HG03457 (cell line): ENCODE results near the gene UVSSA.
"Not testable (repeated sequence)": the region's sequence is repeated elsewhere in the genome, so short reads cannot be mapped to it uniquely, and the experiment has no call there.

Experiments
- ATAC-seq: cut with Tn5 transposase; IDR thresholded peaks from one replicate; pipeline ENCODE4 v1.9.1; 2021; ENCODE audit warnings: moderate number of reproducible peaks; ENCODE audit not compliant: unreplicated experiment

UVSSA gene

DNA sequence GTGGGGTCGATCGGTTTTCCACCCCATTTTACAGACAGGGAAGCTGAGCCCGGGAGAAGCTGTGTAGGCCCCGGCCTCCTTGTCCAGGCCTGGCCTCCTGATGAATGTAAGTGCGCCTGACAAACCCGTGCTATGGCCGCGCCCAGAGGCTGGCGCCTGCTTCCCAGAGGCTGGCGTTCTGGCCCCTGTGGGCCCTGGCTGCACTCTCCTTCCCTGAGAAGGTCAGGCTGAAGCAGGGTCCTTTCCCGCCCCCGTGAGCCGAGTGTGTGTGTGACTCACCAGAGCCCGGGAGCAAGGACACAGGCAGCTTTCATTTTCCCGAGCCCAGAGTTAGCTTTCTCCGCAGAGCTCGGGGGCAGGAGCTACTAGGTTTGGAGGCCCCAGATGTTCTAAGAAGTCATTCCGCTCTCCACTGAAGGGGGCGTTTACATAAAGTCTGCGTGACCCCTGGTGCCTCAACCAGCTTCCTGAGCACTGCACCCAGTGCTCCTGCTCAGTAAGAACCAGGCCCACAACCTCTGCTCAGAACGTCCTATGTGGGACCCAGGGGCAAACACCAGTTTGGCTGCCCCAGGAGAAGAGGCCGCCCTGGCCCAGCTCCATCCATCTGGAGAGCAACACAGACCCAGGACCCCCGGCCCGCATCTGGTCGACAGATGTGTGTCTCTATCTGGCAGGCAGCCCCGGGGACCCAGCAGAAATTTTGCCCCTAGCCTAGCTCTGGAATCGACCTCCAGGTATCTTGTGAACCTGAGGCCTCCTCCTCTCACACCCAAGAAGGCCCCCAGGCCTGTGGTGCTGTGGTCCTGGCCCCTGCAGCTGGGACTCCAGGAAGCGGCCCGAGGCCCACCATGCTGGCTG, 13.6 kb downstream of the UVSSA start:
- ATAC-seq, result no peak

DNA sequence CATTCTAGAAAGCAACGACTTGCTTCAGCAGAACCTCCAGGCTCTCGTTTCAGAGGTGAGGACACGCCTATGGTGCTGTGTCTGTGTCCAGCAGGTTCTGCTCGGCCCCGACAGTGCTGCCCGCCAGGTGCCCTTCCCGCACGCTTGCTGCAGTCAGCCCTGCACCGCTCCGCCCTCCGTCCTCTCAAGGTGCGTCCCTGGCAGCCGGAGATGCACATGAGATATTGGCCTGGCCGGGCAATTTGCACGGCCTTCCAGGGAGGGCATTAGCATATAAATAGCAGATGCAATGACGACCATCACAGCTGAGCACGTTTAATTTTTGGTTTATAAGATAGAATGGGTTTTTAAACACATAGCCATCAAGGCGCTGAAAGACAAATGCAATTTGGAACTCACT, 14.4 kb downstream of the UVSSA start:
- ATAC-seq, result no peak

- no peak for ATAC-seq
These were observed 15.0 kb downstream of the UVSSA start for GRCh38 chr4:1362046-1362445.

- ATAC-seq, result no peak
These were observed 15.5 kb downstream of the UVSSA start for GRCh38 chr4:1362521-1362920.

- ATAC-seq, result no peak
These were observed 16.5 kb downstream of the UVSSA start for GRCh38 chr4:1363513-1363912.

DNA sequence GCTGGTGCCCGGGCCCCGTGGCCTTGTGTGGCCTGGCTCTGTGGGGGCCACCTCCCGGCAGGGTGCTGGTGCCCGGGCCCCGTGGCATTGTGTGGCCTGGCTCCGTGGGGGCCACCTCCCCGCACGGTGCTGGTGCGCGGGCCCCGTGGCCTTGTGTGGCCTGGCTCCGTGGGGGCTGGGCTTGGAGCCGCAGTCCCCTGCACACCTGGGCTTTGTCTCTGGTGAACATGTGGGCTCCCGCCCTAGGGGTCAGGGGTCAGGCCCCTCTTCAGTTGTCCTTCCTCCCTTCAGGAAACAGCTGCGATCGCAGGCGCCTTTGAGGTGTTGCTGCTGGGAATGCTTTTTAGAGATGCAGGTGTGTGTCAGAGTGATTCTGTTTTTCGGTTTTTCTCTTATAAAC, 17.2 kb downstream of the UVSSA start:
- no peak for ATAC-seq

DNA sequence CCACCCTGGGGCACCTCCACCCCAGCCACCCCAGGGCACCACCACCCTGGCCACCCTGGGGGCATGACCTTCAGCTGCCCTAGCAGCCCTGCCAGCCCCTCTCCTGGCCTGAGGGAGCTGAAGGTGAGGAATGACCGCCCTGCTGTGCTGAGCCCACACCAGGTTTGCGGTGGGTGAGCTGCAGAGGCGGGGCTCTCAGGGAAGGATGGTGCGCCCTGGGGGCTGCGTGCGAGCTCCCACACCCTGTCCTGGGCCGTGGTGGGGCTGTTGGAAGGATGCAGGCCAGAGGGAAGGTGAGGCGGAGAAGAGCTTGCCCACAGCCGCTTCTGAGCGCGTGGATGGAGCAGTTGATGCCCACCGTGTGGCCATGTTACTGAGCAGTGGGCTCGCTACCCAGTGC, 17.7 kb downstream of the UVSSA start:
- ATAC-seq, result no peak

DNA sequence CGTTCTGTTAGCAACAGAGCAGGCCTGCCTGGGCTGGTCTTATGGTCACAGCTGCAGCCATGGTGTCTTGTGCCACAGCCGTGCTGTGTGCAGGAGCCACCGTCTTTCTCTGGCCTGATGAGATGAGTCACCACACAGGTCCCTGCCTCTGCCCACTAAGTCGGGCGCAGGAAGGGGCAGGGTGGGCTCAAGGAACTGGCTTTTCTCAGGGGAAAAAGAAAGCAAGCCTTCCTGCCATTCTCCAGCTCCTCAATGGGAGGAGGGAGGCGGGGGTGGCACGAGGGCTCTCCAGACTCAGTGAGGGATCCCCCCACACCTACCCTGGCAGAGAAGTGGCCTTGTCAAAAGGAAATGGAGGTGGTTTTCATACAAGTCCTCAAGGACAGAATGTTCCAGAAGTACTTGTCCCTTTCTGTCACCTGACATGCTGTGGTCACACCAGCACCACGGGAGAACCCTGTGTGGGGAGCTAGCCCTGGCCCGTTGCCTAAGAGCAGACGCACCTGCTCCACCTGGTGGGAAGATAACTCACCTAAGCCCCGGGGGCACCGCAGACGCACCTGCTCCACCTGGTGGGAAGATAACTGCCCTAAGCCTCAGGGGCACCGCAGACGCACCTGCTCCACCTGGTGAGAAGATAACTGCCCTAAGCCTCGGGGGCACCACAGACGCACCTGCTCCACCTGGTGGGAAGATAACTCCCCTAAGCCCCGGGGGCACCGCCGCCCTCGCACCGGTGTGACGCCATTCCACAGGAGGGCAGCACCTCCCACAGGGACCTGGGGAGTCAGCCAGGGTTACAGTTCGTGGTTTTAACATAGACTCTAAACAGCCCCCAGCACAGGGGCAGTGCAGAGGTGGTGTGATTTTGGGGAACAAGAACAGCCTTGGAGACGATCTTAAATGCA, 18.5 kb downstream of the UVSSA start:
- ATAC-seq, result no peak

GRCh38 chr4:1366371-1367229, 19.6 kb downstream of the UVSSA start:
- no peak for ATAC-seq

DNA sequence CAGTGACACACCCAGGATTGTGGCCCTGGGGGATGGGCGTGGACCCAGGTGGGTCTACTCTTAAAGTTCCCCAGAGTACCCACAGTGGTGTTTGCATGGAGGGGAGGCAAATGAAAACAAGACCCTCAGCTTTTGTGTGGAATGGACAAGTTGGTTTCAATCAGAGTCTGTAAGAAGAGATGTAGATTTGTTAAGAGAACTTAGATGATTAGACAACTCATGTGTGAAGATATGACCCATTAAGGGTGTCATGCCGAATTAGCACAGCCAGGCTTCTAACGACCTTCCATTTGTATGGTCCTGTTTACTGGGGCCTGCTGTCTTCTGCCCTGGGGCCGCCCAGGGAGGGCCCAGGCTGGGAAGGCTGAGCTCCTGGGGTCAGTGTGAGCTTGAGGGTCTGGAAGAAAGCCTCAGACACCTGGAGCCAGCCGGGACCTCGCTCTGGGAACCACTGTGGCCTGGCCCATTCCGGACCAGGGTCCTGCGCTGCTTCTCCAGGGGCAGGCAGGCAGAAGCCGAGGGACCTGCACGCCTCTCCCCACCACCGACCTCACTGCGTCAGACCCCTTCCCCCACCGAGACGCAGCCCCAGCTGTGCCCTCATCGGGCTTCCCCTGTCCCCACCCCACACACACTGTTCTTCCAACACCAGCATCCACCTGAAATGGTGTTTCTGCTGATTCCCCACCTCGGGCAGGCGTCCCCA, 20.4 kb downstream of the UVSSA start:
- no peak for ATAC-seq

DNA sequence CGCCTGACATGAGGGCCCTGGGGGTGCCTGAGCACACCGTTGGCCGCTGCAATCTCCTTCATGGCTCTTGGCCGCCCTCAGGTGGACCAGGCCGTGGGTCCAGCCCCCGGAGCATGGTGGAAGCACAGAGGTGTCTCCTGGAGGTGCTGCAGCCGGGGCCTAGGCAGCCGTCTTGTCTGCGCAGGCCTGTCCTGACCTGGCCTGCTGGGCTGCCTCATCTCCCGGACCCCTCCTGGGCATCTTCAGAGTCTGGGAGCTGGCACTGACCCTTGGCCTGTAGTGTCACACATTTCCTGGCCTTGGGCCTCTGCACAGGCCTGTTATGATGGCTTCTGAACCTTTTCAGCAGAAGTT, 20.9 kb downstream of the UVSSA start:
- ATAC-seq, result no peak

DNA sequence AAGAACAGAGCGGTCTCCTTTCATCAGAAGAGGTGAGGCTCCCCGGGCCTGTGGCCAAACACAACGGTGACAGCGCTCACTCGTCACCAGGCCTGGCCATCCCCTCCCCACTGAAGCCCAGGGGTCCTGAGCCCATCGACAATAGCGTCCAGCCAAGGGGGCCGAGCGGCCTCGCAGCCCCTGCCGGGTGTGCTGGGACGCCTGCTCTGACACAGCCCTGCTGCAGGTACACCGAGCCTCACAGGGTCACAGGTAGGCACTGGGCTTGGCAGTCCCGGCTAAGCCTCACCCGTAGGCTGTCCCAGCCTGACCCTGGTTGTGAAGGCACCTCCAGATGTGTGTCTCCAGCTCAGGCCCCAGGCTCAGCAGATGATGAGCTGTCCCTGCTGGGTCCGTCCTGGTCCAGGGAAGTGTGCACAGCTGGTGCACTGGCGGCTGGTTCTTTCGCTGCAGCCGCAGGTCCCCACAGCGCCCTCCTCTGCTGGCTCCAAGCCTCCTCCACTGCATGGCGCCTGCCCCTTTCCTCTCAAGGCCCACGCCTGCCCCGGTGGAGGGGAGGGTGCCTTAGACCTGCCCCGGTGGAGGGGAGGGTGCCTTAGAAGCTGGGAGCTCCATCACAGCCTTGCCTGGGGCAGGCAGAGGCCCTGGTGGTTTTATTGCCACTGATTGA, 21.5 kb downstream of the UVSSA start:
- no peak for ATAC-seq

GRCh38 chr4:1369091-1369450, 22.1 kb downstream of the UVSSA start:
- ATAC-seq, result no peak

- no peak for ATAC-seq
These were observed 22.6 kb downstream of the UVSSA start for GRCh38 chr4:1369479-1370079.

DNA sequence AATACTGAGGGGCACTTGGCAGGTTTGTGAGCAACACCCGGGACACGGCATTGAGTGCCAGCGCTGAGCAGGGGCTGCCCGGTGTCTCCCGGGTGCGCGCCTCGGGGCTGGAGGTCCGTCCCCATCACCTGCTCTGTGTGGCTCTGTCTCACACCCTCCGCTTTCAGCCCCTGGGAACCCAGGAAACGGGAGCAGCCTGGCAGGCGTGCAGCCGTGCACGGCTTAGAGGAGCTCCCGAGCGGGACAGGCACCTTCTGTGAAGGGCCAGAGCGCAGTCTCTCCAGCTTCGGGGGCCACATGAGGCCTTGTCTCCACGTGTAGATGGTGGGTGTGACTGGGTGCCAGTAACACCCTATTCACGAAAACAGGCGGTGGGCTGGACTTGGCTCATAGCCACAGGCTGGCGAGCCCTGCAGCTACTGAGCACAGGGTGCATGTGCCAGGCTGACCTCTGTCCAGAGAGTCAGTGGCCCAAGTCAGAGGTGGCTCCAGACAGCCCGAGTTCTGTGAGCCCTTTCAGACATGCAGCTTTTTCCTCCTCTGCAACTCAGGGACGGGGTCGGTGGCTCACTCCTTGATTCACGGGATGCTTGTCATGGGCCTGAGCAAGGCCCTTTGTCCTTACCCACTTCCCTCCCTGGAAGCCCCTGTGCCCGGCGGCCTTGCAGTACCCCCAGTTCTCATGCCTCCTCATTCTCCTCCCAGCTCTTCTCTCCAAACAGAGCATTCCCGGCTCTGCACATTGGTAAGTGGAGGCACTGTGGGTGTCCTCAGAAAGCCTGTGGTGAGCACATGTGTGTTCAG, 23.5 kb downstream of the UVSSA start:
- no peak for ATAC-seq

DNA sequence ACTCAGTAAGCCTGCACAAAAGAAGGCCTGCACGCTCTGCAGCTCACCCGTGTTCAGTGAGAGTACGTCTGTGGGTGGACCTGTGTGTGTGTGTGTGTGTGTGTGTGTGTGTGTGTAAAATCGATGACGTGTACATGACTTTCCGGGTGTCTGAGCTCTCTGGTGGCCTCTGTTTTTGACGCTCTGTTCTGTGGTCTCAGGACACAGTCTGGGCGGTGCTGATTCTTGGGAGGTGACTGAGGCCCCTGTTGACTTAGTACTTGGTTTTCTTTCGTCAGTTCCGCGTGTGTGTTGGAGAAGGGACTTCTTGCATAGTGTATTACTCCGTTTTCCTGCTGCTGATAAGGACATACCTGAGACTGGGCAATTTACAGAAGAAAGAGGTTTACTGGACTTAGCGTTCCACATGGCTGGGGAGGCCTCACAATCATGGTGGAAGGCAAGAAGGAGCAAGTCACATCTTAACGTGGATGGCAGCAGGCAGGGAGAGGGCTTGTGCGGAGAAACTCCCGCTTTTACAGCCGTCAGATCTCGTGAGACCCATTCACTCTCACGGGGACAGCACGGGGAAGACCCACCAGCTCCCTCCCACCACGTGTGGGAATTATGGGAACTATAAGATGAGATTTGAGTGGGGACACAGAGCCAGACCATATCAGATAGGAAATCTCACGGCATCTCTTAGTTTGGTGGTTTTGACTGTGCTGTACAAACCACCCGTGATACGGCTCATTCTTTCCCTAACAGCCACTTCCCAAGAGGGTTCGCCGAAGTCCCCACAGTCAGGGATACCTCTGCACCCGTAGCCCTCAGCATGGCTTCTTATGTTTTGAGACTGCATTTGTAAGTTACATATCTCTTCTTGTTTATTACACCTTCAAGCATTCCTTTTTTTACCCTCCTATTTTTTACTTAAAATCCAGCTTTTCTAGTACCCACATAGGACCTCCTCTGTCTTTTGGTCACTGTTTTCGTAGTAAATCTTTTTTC, 24.5 kb downstream of the UVSSA start:
- ATAC-seq, result no peak

GRCh38 chr4:1372576-1372975, 25.6 kb downstream of the UVSSA start:
- ATAC-seq, result not testable (repeated sequence)
